Astrocyte (in vitro differentiated cells and primary cell): ENCODE data around the gene LGMN.

Source experiments
- CTCF ChIP-seq: IDR thresholded peaks from 2 replicates; pipeline ENCODE4 v1.5.1; 2011; ENCODE audit warnings: low read depth, mild to moderate bottlenecking, inconsistent platforms, low read length, moderate library complexity; ENCODE audit not compliant: insufficient read depth
- EZH2 ChIP-seq: IDR thresholded peaks from 2 replicates; pipeline ENCODE4 v1.6.1; 2012; ENCODE audit warnings: mild to moderate bottlenecking, low read length, inconsistent platforms; ENCODE audit not compliant: insufficient read depth

GRCh38 chr14:92781350-92781749 is 32.9 kb upstream of the LGMN start:
- TF ChIP-seq CTCF (no peak), EZH2 (no peak)
